ENCODE data around the gene CDK19.

Gene CDK19

GRCh38 chr6:110674096-110674495 lies 141.2 kb downstream of the CDK19 start:
- H3K4me1 ChIP-seq (ENCODE audit: control insufficient read depth in 2 of 2, insufficient read depth in 2 of 2, low read length in 2 of 2) = peaks cover 0 to 3% of the 10 kb centered on the region in 2 donors
- no peaks in the 10 kb centered on the region for H3K27me3 ChIP-seq (ENCODE audit: control insufficient read depth in 2 of 2, insufficient read depth in 2 of 2, low read length in 2 of 2)
- no peak overlapping the region for H3K27ac ChIP-seq (ENCODE audit: low read depth in 2 of 2, low read length in 2 of 2)
- no peaks in the 10 kb centered on the region for H3K36me3 ChIP-seq (ENCODE audit: control insufficient read depth in 2 of 2, insufficient read depth in 2 of 2, low read length in 2 of 2)
- H3K9me3 ChIP-seq (ENCODE audit: control insufficient read depth in 2 of 2, low read length in 2 of 2) = no peaks in the 10 kb centered on the region
- H3K9ac ChIP-seq (ENCODE audit: low read depth in 1 of 2, low read length in 2 of 2) = no peak overlapping the region
- H3K4me3 ChIP-seq (ENCODE audit: low read length in 2 of 2) = no peak overlapping the region

DNA sequence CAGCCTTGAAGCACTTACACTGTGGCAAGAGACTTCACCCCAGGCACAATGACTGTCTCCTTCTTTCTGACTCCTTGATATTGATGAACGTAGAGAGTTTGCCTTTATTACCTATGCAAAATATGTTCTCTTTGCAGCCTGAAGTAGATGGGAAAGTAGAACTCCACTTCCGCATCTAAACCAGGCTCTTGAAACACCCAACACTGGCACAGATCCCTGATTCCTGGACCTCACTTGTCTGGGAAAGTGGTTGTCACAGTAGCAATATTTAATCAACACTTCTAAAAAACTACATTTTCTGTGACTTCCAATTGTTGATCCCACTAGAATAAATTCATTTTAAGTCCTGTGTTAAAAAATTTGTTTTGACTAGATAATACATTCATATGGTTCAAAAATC lies 143.1 kb downstream of the CDK19 start:
- Histone ChIP-seq H3K27me3 (ENCODE audit: control insufficient read depth in 2 of 2, insufficient read depth in 2 of 2, low read length in 2 of 2) (no peaks in the 10 kb centered on the region), H3K4me1 (ENCODE audit: control insufficient read depth in 2 of 2, insufficient read depth in 2 of 2, low read length in 2 of 2) (peaks cover 0 to 3% of the 10 kb centered on the region in 2 donors), H3K9ac (ENCODE audit: low read depth in 1 of 2, low read length in 2 of 2) (no peak overlapping the region), H3K4me3 (ENCODE audit: low read length in 2 of 2) (no peak overlapping the region), H3K36me3 (ENCODE audit: control insufficient read depth in 2 of 2, insufficient read depth in 2 of 2, low read length in 2 of 2) (no peaks in the 10 kb centered on the region), H3K9me3 (ENCODE audit: control insufficient read depth in 2 of 2, low read length in 2 of 2) (no peaks in the 10 kb centered on the region), H3K27ac (ENCODE audit: low read depth in 2 of 2, low read length in 2 of 2) (no peak overlapping the region)

DNA sequence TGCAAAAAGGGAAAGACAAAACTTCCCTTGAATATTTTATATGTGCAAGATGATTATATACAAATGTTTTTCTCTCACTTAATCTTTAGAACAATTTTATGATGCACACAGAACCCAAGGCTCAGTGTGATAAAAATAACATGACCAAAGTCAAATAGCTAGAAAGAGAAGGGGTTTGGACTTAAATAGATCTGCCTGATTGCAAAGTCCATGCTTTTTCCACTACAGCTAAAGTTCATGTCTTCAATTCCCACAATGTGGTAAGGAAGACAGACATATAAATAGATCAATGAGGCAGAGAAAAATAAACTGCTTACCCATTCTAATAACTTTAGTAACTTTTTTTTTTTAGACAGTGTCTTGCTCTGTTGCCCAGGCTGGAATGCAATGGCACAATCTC lies 143.8 kb downstream of the CDK19 start:
- Histone ChIP-seq H3K4me3 (ENCODE audit: low read length in 2 of 2) (no peak overlapping the region), H3K27ac (ENCODE audit: low read depth in 2 of 2, low read length in 2 of 2) (no peak overlapping the region), H3K4me1 (ENCODE audit: control insufficient read depth in 2 of 2, insufficient read depth in 2 of 2, low read length in 2 of 2) (peaks cover 0 to 3% of the 10 kb centered on the region in 2 donors), H3K9ac (ENCODE audit: low read depth in 1 of 2, low read length in 2 of 2) (no peak overlapping the region), H3K9me3 (ENCODE audit: control insufficient read depth in 2 of 2, low read length in 2 of 2) (no peaks in the 10 kb centered on the region), H3K27me3 (ENCODE audit: control insufficient read depth in 2 of 2, insufficient read depth in 2 of 2, low read length in 2 of 2) (no peaks in the 10 kb centered on the region), H3K36me3 (ENCODE audit: control insufficient read depth in 2 of 2, insufficient read depth in 2 of 2, low read length in 2 of 2) (no peaks in the 10 kb centered on the region)

GRCh38 chr6:110665600-110665999 lies 149.7 kb downstream of the CDK19 start:
- Histone ChIP-seq H3K9ac (ENCODE audit: low read depth in 1 of 2, low read length in 2 of 2) (no peak overlapping the region), H3K36me3 (ENCODE audit: control insufficient read depth in 2 of 2, insufficient read depth in 2 of 2, low read length in 2 of 2) (no peaks in the 10 kb centered on the region), H3K9me3 (ENCODE audit: control insufficient read depth in 2 of 2, low read length in 2 of 2) (peaks cover 0 to 2% of the 10 kb centered on the region in 2 donors), H3K27me3 (ENCODE audit: control insufficient read depth in 2 of 2, insufficient read depth in 2 of 2, low read length in 2 of 2) (no peaks in the 10 kb centered on the region), H3K4me3 (ENCODE audit: low read length in 2 of 2) (no peak overlapping the region), H3K4me1 (ENCODE audit: control insufficient read depth in 2 of 2, insufficient read depth in 2 of 2, low read length in 2 of 2) (peaks cover 11 to 23% of the 10 kb centered on the region in 2 donors), H3K27ac (ENCODE audit: low read depth in 2 of 2, low read length in 2 of 2) (peak overlapping the region; percentile 71 to 86)

DNA sequence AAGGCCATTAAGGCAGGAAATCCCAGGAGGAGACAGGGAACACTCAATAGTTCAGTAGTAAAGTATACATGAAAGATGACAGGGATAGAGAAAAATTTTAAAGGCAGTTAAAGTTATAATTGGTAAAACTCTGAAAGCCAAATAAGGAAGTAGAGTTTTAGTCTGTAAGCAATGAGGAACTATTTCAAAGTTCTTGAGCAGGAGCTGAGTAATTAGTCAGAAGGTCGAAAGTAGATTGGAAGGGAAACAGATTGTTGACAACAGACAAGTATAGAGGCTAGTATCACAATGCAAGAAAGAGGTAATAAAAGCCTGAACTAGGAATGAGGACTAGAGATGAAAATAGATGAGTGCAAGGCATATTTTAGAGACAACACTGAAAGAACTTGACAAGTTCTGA lies 150.3 kb downstream of the CDK19 start:
- peak overlapping the region; percentile 71 to 86 for H3K27ac ChIP-seq (ENCODE audit: low read depth in 2 of 2, low read length in 2 of 2)

DNA sequence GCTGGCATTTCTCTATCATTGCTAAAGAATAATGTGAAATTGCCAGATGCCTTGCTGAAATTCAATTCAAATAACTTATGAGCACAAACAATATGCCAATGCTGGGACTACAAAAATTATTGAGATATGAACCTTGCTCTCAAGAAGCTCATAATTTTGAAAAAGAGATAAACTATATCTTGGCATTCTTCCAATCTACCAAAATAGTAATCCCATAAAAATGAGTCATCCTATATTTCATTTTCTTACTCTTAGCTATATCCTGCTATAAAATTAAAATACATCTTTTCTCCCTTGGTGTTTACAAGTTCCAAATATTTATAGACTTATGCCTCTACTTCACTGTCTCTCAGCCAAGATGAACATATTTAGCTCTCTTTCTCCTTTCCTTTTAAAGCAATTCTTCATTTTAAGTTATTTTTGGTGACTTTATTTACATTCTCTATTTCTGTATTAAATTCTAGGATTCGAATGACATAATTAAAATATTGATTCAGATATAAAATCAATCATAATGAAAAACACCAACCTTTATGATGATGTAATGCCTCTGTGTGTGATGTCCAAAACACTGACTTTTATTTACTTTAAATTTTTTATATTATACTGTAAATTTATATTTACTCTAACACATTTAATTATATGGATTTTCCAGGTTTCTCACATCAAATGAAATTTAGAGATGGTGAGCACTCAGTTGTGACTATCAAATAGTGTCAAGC lies 152.6 kb downstream of the CDK19 start:
- Histone ChIP-seq H3K27ac (ENCODE audit: low read depth in 2 of 2, low read length in 2 of 2) (no peak overlapping the region), H3K9me3 (ENCODE audit: control insufficient read depth in 2 of 2, low read length in 2 of 2) (peaks cover 0 to 3% of the 10 kb centered on the region in 2 donors), H3K9ac (ENCODE audit: low read depth in 1 of 2, low read length in 2 of 2) (no peak overlapping the region), H3K4me1 (ENCODE audit: control insufficient read depth in 2 of 2, insufficient read depth in 2 of 2, low read length in 2 of 2) (peaks cover 11 to 20% of the 10 kb centered on the region in 2 donors), H3K4me3 (ENCODE audit: low read length in 2 of 2) (no peak overlapping the region), H3K36me3 (ENCODE audit: control insufficient read depth in 2 of 2, insufficient read depth in 2 of 2, low read length in 2 of 2) (no peaks in the 10 kb centered on the region), H3K27me3 (ENCODE audit: control insufficient read depth in 2 of 2, insufficient read depth in 2 of 2, low read length in 2 of 2) (no peaks in the 10 kb centered on the region)

More for the DNA sequence above, 150.3 kb downstream of the CDK19 start:
- peaks cover 0 to 3% of the 10 kb centered on the region in 2 donors for H3K9me3 ChIP-seq (ENCODE audit: control insufficient read depth in 2 of 2, low read length in 2 of 2)
- H3K4me3 ChIP-seq (ENCODE audit: low read length in 2 of 2) = peak overlapping the region in 1 of 2 donors; percentile 26
- H3K9ac ChIP-seq (ENCODE audit: low read depth in 1 of 2, low read length in 2 of 2) = peak overlapping the region in 1 of 2 donors; percentile 32
- no peaks in the 10 kb centered on the region for H3K36me3 ChIP-seq (ENCODE audit: control insufficient read depth in 2 of 2, insufficient read depth in 2 of 2, low read length in 2 of 2)
- peaks cover 11 to 20% of the 10 kb centered on the region in 2 donors for H3K4me1 ChIP-seq (ENCODE audit: control insufficient read depth in 2 of 2, insufficient read depth in 2 of 2, low read length in 2 of 2)
- H3K27me3 ChIP-seq (ENCODE audit: control insufficient read depth in 2 of 2, insufficient read depth in 2 of 2, low read length in 2 of 2) = no peaks in the 10 kb centered on the region

DNA sequence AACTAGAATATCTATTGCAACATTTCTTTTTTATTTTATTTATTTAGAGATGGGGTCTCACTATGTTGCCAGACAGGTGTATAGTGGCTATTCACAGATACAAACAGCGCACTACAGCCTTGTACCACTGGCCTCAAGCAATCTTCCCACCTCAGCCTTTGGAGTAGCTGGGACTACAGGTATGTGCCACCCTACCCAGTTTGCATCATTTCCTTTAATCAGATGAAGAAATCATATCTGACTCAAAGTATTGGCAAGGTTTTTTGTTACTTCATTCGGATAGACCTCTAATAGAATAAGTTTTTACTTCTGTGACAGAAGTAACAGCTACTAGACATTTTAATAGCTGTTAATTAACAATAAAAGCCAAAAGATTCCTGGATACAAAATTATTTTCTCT lies 153.9 kb downstream of the CDK19 start:
- Histone ChIP-seq H3K36me3 (ENCODE audit: control insufficient read depth in 2 of 2, insufficient read depth in 2 of 2, low read length in 2 of 2) (no peaks in the 10 kb centered on the region), H3K4me3 (ENCODE audit: low read length in 2 of 2) (no peak overlapping the region), H3K27ac (ENCODE audit: low read depth in 2 of 2, low read length in 2 of 2) (no peak overlapping the region), H3K9ac (ENCODE audit: low read depth in 1 of 2, low read length in 2 of 2) (no peak overlapping the region), H3K4me1 (ENCODE audit: control insufficient read depth in 2 of 2, insufficient read depth in 2 of 2, low read length in 2 of 2) (peaks cover 14 to 20% of the 10 kb centered on the region in 2 donors), H3K9me3 (ENCODE audit: control insufficient read depth in 2 of 2, low read length in 2 of 2) (peaks cover 0 to 3% of the 10 kb centered on the region in 2 donors), H3K27me3 (ENCODE audit: control insufficient read depth in 2 of 2, insufficient read depth in 2 of 2, low read length in 2 of 2) (no peaks in the 10 kb centered on the region)

GRCh38 chr6:110660066-110660655 lies 155.1 kb downstream of the CDK19 start:
- Histone ChIP-seq H3K36me3 (ENCODE audit: control insufficient read depth in 2 of 2, insufficient read depth in 2 of 2, low read length in 2 of 2) (no peaks in the 10 kb centered on the region), H3K9me3 (ENCODE audit: control insufficient read depth in 2 of 2, low read length in 2 of 2) (peaks cover 0 to 3% of the 10 kb centered on the region in 2 donors), H3K27me3 (ENCODE audit: control insufficient read depth in 2 of 2, insufficient read depth in 2 of 2, low read length in 2 of 2) (no peaks in the 10 kb centered on the region), H3K27ac (ENCODE audit: low read depth in 2 of 2, low read length in 2 of 2) (no peak overlapping the region), H3K9ac (ENCODE audit: low read depth in 1 of 2, low read length in 2 of 2) (no peak overlapping the region), H3K4me3 (ENCODE audit: low read length in 2 of 2) (no peak overlapping the region), H3K4me1 (ENCODE audit: control insufficient read depth in 2 of 2, insufficient read depth in 2 of 2, low read length in 2 of 2) (peaks cover 9 to 24% of the 10 kb centered on the region in 2 donors)

DNA sequence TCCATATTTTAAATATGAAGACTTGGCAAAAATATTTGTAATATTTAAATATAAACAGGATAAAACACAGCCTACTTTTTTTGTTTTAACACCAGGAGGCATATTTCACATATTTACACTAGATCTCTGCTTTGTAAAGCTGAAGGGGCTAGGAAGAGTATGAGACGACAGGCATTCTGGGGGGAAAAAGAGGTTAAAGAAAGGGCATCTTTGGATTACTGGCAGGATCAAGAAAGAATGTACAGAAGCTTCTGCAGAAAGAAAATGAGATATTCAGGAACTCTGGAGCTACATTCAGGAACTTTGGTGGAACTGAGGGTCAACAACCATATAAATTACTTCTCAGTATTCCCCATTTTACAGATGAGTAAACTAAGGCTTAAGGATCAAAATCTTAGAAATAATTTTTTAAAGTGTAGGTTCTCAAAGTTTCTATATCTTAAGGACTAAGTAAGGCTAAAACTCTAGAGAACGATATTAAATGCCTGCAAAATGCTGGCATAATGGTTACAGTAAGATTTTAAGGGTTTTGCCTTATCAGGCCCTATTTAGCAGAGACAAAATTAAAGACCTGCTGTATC lies 156.5 kb downstream of the CDK19 start:
- H3K4me3 ChIP-seq (ENCODE audit: low read length in 2 of 2) = no peak overlapping the region
- H3K9me3 ChIP-seq (ENCODE audit: control insufficient read depth in 2 of 2, low read length in 2 of 2) = peaks cover 0 to 3% of the 10 kb centered on the region in 2 donors
- no peak overlapping the region for H3K27ac ChIP-seq (ENCODE audit: low read depth in 2 of 2, low read length in 2 of 2)
- peaks cover 6 to 12% of the 10 kb centered on the region in 2 donors for H3K4me1 ChIP-seq (ENCODE audit: control insufficient read depth in 2 of 2, insufficient read depth in 2 of 2, low read length in 2 of 2)
- no peaks in the 10 kb centered on the region for H3K27me3 ChIP-seq (ENCODE audit: control insufficient read depth in 2 of 2, insufficient read depth in 2 of 2, low read length in 2 of 2)
- H3K9ac ChIP-seq (ENCODE audit: low read depth in 1 of 2, low read length in 2 of 2) = no peak overlapping the region
- no peaks in the 10 kb centered on the region for H3K36me3 ChIP-seq (ENCODE audit: control insufficient read depth in 2 of 2, insufficient read depth in 2 of 2, low read length in 2 of 2)

- Histone ChIP-seq H3K27ac (ENCODE audit: low read depth in 2 of 2, low read length in 2 of 2) (peak overlapping the region in 1 of 2 donors; percentile 34), H3K27me3 (ENCODE audit: control insufficient read depth in 2 of 2, insufficient read depth in 2 of 2, low read length in 2 of 2) (no peaks in the 10 kb centered on the region), H3K4me3 (ENCODE audit: low read length in 2 of 2) (no peak overlapping the region), H3K4me1 (ENCODE audit: control insufficient read depth in 2 of 2, insufficient read depth in 2 of 2, low read length in 2 of 2) (peaks cover 3 to 8% of the 10 kb centered on the region in 2 donors), H3K9me3 (ENCODE audit: control insufficient read depth in 2 of 2, low read length in 2 of 2) (peaks cover 0 to 3% of the 10 kb centered on the region in 2 donors), H3K9ac (ENCODE audit: low read depth in 1 of 2, low read length in 2 of 2) (no peak overlapping the region), H3K36me3 (ENCODE audit: control insufficient read depth in 2 of 2, insufficient read depth in 2 of 2, low read length in 2 of 2) (no peaks in the 10 kb centered on the region)
Measured at GRCh38 chr6:110656492-110656891, 158.8 kb downstream of the CDK19 start.
